Mucosa of descending colon (tissue), 3 donors: ENCODE data around the gene PTPRK. TPM values are rescaled to one million over a fixed set of nuclear protein-coding genes. Genes with fewer than 3 reads are reported as not detected.

Experiments used
- ATAC-seq: fragments of 200-7000 bp; cut with Tn5 transposase; one replicate; pipeline ENCODE4 v1.9.1; 2020; ENCODE audit warnings: mild to moderate bottlenecking, moderate library complexity
- DNase-seq, 3 donors: peaks; one replicate each; pipeline ENCODE4 v3.0.0-alpha.2; 2020
- H3K36me3 ChIP-seq: fragments of 200-600 bp; one replicate; pipeline ENCODE4 v1.8.0; 2021; ENCODE audit warnings: low read depth, mild to moderate bottlenecking
- H3K4me1 ChIP-seq: fragments of 200-600 bp; one replicate; pipeline ENCODE4 v1.8.0; 2021; ENCODE audit warnings: low read depth, mild to moderate bottlenecking
- H3K4me3 ChIP-seq: fragments of 200-600 bp; one replicate; pipeline ENCODE4 v1.8.0; 2021; ENCODE audit warnings: mild to moderate bottlenecking
- H3K9me3 ChIP-seq: fragments of 200-600 bp; one replicate; pipeline ENCODE4 v1.8.0; 2021; ENCODE audit warnings: mild to moderate bottlenecking
- CTCF ChIP-seq: fragments of 200-600 bp; IDR thresholded peaks from one replicate; pipeline ENCODE4 v1.8.0; 2022; ENCODE audit warnings: antibody characterized with exemption, mild to moderate bottlenecking
- intact Hi-C, 2 donors: fragments of 100-400 bp; cut with DNase I in 1 of 2; cut with micrococcal nuclease in 1 of 2; formaldehyde crosslinking; loops; one replicate each; pipeline versions ENCODE4 v1.11.0 to v1.11.1; 2022; cut with DNase I, micrococcal nuclease
- total RNA-seq, 3 donors: library from RNA; stranded (reverse); fragmentation: NEBNext Ultra II Directional in 2 of 3; extraction: Animal tissue kit (Norgen Biotek cat#: 25700) in 2 of 3; gene quantifications; one replicate each; pipeline versions ENCODE4 v1.2.1 to v1.2.4, GENCODE V29; 2021 to 2023
- donor health status: DM: no; HTN: no; CAD: no; lungs with moderate emphysema.
- donor health status: DM: no; HTN: no; CAD: no.
- donor health status: DM: no; HTN: yes; CAD: no.

The PTPRK gene
- total RNA-seq, 3 donors from 2014 or later: 75.9 to 159 (median 86.7) TPM

- Histone ChIP-seq H3K36me3 (no peaks in the 10 kb centered on the region), H3K9me3 (no peaks in the 10 kb centered on the region), H3K4me3 (no peak overlapping the region), H3K4me1 (no peaks in the 10 kb centered on the region)
- no peak for TF ChIP-seq CTCF
- DNase-seq (no peak), ATAC-seq (no peak)
- intact Hi-C loops: no loop called here
These were observed 249.4 kb downstream of the PTPRK start for GRCh38 chr6:128271011-128271410.

GRCh38 chr6:128266946-128267345, 253.5 kb downstream of the PTPRK start:
- intact Hi-C loops: no loop called here
- H3K4me3 ChIP-seq: no peak overlapping the region
- ATAC-seq: no peak
- DNase-seq: no peak
- H3K36me3 ChIP-seq: no peaks in the 10 kb centered on the region
- no peak for TF ChIP-seq CTCF
- no peaks in the 10 kb centered on the region for H3K4me1 ChIP-seq
- no peaks in the 10 kb centered on the region for H3K9me3 ChIP-seq

DNA sequence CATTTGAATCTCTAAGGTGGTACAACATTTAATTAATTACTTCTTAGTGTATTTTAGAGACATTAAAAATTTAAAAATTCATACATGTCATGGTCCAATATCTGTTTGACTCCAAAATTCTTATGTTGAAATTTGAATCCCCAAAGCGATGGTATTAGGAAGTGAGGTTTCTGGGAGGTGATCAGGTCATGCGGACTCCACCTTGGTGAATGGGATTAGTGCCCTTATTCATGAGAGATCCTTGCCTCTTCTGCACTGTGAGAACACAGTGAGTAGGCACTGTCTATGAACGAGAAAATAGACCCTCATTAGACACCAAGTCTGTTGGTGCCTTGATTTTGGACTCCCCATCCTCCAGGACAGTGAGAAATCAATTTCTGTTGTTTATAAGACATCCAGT, 254.7 kb downstream of the PTPRK start:
- no peaks in the 10 kb centered on the region for H3K9me3 ChIP-seq
- H3K36me3 ChIP-seq: no peaks in the 10 kb centered on the region
- no peak for TF ChIP-seq CTCF
- H3K4me1 ChIP-seq: no peaks in the 10 kb centered on the region
- ATAC-seq (no peak), DNase-seq (no peak)
- intact Hi-C loops: no loop called here
- no peak overlapping the region for H3K4me3 ChIP-seq

DNA sequence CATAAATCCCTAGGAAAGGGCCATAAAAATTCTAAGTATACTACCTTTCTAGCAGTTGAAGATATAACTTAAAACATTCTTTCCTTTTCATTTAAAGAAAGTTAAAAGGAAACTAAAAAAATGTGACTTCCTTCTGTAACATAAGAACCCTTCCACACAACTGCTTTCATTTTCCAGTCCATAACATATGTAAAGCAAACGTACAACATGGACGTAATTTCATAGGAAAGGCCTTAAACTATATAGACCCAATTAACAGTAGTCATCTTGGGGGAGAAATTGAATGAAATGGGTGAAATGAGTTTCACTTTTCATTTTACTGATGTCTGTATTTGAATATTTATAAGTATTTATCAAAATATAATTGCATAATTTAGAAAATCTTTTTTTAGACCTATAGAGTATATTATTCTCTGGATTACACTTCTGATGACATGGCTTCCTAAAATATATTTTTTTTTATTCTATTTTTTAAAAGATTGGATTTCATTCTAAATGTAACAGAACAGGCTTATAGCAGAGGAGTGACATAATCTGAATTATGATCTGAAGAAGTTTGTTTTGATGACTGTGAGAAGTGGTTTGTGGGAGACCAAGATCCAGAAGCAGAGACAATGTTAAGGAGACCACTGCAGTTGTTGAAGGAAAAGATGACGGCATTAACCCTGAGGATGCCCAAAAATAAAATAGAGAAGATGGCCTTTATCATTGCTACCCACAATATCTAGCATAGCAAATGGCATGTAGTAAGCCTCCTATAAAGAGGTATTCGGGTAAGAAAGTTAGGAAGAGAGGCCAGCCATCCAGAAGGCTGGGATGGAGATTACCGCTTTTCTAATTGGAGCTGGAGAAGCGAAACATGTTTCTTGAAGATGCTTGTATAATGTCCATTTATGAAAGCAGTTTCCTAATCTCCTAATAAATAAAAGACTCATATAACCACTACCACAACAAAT, 260.4 kb downstream of the PTPRK start:
- Histone ChIP-seq H3K36me3 (no peaks in the 10 kb centered on the region), H3K9me3 (no peaks in the 10 kb centered on the region), H3K4me1 (no peaks in the 10 kb centered on the region), H3K4me3 (no peak overlapping the region)
- no peak for DNase-seq
- no peak for TF ChIP-seq CTCF
- intact Hi-C loops: no loop called here
- ATAC-seq: peak; percentile 55

DNA sequence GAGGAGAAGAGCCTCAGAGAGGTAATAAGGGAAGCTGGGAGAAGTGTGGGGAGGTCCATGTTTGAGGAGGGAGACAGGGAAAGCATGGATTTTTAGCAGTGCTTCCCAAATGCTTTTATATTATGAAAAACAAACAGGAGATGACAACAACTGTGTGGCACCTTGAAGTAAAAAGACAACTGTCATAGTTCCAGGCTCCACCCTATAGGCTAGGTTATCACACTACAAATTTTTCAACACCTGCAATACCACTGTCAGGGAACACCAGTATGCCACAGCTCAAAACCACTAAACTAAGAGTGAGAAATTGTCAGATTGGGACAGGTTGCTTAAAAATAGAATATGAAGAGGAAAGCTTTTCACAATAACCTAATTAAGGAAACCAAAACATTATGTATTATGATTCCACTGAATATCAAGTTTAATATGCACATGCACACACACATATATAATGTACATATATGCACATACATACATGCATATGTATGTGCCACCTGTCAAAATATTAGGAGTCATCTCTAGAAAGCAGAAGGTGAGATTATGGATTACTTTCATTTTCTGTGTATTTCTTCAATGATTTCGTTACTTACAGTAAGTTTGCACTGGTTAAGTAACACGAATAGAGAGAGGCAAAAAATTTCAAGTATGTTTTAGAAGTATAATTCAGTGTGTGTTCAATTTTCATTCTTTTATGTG, 261.2 kb downstream of the PTPRK start:
- H3K4me1 ChIP-seq: no peaks in the 10 kb centered on the region
- H3K36me3 ChIP-seq: no peaks in the 10 kb centered on the region
- no peak overlapping the region for H3K4me3 ChIP-seq
- no peak for TF ChIP-seq CTCF
- intact Hi-C loops: no loop called here
- no peaks in the 10 kb centered on the region for H3K9me3 ChIP-seq
- DNase-seq (no peak), ATAC-seq (peak; percentile 34)
